Muscle of back (tissue), 11 donors: ENCODE data around the gene ST6GALNAC3. TPM values are rescaled to one million over a fixed set of nuclear protein-coding genes. Genes with fewer than 3 reads are reported as not detected.
"Not testable (repeated sequence)": the region's sequence is repeated elsewhere in the genome, so short reads cannot be mapped to it uniquely, and the experiment has no call there.

Source experiments
- DNase-seq, 3 donors: peaks; one replicate each; pipeline versions ENCODE4 v3.0.0 to v3.0.0-alpha.2; 2013
- polyA plus RNA-seq, 10 donors: library from polyadenylated mRNA; unstranded; fragments of 120-200 nt; gene quantifications; one replicate each; pipeline ENCODE4 v1.2.1, GENCODE V29; 2013; ENCODE audit not compliant: insufficient read length in 10 of 10

ST6GALNAC3 gene
- polyA plus RNA-seq, 10 donors = 5.0 to 11.0 (median 8.0) TPM

- no peak for DNase-seq
Measured at GRCh38 chr1:76190749-76191424, 116.3 kb downstream of the ST6GALNAC3 start.

DNA sequence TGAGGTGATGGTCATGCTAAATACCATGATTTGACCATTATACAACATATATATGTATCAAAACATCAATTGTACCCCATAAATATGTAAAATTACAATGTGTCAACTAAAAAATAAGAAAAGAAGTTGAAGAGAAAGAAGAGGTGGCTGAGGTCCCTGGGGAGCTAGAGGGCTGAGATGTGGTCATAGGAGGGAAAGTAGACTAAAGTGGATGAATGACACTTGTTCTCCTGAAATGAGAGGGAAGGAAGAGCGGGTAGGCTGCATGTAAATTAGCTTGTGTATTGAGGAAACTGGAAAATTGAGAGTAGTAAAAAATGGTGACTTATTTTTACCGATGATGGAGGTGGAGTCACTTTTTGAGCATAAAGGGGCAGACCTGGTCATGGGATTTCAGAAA is 117.0 kb downstream of the ST6GALNAC3 start:
- DNase-seq = no peak

DNA sequence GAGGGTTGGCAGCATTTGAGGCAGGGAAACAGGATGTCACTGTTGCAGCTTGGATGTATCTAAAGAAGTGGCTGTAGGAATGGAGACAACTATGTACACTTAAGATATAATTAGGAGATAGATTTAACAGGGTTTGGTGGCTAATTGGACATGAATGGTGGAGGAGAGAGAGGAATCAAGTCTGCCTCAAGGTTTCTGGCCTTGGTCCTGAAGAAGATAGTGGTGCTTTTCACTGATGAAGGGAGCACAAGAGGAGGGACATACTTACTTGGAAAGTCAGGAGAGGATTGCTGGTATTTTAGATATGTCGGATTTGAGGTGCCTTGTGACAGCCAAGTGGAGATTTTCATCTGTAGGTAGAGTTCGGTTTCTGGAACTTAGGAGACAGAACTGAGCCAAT is 123.9 kb downstream of the ST6GALNAC3 start:
- no peak for DNase-seq

DNA sequence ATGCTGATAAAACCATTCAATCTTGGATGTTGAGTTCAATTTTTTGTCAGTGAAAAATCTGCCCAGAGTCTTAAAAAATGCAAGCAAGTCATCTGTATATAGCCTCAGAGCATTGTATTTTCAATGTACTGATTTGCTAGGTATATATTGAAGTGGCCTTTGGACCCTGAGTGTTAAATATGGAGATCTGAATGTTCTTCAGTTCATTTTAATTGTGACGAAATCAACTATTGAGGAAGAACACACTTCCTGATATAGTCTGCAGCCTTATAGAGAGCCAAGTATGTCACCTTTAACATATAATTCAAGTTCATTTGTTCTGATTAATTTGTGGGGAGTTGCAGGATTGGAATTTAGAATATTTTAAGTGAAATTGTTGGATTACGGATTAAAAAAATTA is 128.1 kb downstream of the ST6GALNAC3 start:
- no peak for DNase-seq

DNA sequence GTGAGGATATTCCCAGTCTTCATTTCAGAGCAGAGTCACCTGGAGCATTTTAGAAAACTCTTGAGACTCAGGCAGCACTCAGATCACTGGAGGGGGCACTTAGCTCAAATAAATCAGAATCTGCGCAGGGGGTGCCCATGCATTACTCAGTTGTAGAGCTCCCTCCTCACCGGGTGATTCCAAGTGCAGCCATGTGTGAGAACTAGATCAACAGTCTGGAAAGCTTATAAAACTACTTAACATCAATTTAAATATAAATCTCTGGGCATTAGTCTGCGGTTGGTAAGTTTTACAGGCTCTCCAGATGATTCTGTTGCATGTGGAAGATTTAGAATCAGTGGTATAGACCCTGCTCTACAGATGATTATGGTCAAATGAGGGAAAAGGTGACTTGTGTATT is 128.6 kb downstream of the ST6GALNAC3 start:
- DNase-seq = no peak

DNA sequence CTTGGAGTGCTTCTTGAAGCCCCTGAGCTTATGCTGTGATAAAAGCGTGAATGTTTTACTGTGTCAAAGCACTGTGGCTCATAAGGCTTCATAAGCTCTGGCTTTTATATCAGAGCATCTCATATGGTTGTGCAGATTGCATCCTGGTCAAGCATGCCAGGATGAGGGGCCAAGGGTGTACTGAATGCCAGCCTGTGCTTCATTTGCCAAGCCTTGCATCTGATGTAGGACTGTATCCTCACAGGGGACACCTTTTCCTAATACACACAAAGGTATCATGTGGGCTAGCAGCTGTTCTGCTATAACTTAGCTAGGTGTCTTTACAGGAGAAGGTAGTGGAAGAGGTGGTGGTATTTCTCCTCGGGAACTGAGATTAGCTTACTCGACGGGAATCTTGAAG is 134.7 kb downstream of the ST6GALNAC3 start:
- DNase-seq = no peak

DNA sequence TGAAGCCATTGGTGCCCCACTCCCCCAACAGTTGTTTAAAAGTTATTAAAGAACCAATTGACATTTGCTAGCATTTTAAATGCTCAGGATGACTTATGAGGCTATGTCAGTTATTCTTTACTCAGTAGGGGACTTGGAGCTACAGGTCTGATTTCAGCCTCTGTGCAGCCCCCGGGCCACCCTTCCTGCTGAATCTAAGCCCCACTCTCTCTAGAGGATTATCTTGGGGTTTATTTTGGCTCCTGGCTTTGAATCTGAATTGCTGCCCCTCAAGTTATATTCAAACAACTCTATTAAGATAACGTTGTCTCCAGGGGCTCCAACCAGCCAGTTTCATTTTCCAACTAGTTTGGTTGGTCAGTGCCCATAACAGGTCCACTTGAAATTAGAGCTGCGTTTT is 135.1 kb downstream of the ST6GALNAC3 start:
- no peak for DNase-seq

DNA sequence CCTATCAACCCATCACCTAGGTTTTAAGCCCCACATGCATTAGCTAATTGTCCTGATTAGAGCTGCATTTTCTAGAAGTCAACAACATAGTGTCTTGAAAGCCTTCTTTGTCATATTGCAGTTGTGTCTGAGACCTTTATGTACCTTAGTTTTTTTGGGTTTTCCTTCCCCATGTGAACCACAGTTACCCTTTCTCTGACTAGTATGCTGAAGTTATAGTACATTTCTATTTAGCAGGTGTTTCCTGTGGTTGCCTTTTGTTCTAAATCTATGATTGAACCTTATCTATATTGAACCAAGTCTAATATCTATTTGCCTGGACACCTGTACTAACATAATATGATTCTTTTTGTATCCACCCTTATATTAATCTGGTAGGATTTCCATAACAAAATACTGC is 135.6 kb downstream of the ST6GALNAC3 start:
- no peak for DNase-seq

DNA sequence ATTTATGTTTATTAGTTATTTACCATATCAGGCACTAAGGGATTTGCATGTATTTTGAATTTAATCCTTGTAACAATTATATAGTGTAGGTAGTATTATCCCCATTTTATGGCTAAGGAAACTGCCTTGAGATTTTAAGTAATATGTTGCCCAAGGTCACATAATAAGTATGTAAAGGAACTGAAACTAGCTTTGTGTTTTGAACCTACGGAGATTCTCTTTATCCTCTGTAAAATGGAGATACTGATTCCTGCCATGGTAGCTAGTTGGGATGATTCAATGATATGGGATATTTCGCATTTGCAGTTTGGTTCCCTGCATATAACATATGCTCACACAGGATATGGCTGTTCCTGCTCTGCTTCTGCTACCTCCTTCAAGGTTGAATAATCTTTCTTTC is 144.3 kb downstream of the ST6GALNAC3 start:
- DNase-seq = no peak

- DNase-seq = no peak
Measured at GRCh38 chr1:76219366-76219818, 144.8 kb downstream of the ST6GALNAC3 start.

DNA sequence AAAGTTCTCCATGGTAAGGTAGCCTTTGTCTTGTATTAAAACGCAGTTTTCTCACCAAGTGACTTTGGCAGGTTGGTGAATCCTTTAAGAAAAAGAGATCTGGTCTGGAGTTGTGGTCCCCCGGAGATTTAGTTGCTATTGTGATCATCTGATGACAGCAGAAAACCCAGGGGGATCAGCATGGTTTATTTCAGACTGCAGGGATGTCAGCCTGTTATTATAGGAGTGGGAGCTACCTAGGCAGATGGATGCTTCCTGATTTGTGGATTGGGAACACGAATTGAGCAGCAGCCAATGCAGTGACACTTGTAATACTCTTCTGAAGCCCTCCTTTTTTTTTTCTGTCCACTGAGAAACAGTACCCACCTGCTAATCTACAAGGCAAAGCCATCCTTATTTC is 150.2 kb downstream of the ST6GALNAC3 start:
- no peak for DNase-seq

GRCh38 chr1:76225526-76225925 is 151.0 kb downstream of the ST6GALNAC3 start:
- no peak for DNase-seq

GRCh38 chr1:76227621-76228020 is 153.1 kb downstream of the ST6GALNAC3 start:
- peak in 1 of 3 donors; percentile 40 for DNase-seq

- no peak for DNase-seq
Measured at GRCh38 chr1:76229279-76230005, 154.9 kb downstream of the ST6GALNAC3 start.

DNA sequence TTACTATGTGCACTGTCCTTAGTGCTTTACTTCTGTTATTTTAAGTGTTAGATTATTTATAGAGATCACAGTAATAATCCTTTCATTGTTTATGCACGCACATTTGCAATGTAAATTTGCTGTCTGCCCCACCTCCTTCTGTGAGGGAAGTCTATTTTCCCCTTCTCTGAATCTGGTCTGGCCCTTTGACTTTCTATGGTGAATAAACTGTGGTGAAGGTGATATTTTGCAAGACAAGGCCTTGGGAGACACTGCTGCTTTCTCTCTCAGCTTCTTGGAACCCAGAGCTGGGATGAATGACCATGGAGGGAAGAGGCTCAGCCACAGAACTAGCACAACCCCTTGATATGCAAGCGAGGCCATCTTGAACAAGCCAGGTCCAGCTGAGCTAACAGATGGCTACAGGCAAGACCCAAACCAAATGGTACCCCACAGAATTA is 156.3 kb downstream of the ST6GALNAC3 start:
- no peak for DNase-seq

GRCh38 chr1:76231320-76231719 is 156.8 kb downstream of the ST6GALNAC3 start:
- no peak for DNase-seq

- DNase-seq = no peak
Measured at GRCh38 chr1:76232666-76233065, 158.1 kb downstream of the ST6GALNAC3 start.

DNA sequence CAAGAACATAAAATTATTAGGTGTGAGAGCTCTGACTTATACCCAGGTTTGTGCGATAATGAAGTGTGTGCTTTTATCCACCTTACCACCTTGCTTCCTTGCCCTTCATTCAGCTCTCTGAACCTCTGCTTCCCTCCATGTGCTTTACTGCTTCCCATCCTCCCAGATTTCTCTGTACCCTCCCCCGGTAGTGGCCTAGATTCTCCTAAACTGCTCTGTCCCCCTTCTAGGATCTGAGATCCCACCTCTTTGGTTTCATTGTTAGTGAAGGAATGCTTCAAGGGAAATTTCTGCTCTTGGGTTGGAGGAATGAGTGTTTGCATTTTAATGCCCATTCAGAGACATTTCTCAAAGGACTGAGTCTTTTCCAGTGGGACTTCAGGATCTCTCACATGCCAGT is 159.5 kb downstream of the ST6GALNAC3 start:
- no peak for DNase-seq

GRCh38 chr1:76237211-76237610 is 162.7 kb downstream of the ST6GALNAC3 start:
- no peak for DNase-seq

DNA sequence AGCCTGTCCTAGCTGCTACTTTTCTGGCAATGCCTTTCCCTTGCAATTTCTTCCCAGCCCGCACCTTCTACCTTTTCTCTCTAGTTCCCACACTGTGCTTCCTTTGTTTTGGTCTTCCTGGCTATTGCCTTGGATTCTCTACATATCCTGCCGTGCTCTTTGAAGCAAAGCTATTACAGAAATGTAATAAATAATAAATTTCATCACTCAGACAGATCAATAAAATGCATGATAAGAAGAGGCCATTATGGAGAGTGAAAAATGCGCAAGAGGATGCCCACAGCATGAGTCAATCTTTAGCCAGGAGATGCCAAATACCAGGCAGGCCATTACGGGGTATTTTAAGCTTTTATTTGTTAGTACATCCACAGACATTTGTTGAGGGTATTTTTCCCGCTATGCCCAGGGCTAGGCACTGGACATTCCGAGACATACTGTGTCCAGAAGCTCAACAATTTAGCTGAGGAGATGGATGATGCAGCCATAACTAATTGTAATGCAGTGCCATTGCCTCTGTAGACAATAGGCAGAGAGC is 163.6 kb downstream of the ST6GALNAC3 start:
- DNase-seq = no peak

DNA sequence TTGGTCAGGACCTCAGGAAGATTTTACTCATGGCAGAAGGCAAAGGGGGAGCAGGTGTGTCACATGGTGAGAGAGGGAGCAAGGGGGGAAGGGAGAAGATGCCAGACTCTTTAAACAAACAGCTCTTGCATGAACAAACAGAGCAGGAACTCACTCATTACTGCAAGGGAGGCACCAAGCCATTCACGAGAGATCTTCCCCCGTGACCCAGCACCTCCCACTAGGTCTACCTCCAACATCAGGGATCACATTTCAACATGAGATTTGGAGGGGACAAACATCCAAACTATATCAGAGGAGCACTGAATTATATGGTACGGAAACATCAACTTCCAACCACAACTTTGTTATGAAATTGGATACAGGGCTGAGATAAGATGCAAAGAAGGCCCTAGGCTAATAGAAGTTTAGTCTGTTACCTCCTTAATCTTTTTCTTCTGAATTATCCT is 164.9 kb downstream of the ST6GALNAC3 start:
- DNase-seq = no peak

DNA sequence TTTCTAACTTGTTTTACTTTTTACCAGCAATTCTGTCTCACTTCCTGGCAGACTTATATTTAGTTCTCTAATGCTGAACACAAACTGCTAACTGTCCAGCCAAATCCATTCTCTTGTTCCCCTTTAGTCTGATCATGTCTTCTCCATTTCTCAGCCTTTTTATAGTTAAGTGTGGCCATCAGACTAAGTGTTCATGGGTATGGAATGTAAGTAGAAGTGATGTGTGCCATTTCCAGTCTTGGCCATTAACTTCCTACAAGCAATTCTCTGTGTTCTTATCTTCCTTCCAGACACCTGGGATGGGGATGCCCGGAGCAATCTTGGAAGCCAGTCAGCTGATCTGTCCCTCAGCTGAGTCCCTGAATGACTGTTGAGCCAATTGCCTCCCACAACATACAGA is 165.8 kb downstream of the ST6GALNAC3 start:
- DNase-seq = peak in 1 of 3 donors; percentile 29

GRCh38 chr1:76242587-76242986 is 168.0 kb downstream of the ST6GALNAC3 start:
- not testable (repeated sequence) for DNase-seq
